ENCODE measurements around the gene DTYMK.
"Not testable (repeated sequence)": the region's sequence is repeated elsewhere in the genome, so short reads cannot be mapped to it uniquely, and the experiment has no call there.

DNA sequence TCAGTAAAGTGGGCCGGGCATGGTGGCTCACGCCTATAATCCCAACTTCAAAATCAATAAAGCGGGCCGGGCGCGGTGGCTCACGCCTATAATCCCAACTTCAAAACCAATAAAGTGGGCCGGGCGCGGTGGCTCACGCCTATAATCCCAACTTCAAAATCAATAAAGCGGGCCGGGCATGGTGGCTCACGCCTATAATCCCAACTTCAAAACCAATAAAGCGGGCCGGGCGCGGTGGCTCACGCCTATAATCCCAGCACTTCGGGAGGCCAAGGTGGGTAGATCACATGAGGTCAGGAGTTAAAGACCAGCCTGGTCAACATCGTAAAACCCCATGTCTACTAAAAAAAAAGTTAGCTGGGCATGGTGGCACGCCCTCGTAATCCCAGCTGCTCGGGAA, 23.9 kb downstream of the DTYMK start:
- TF ChIP-seq, protein P1, sequence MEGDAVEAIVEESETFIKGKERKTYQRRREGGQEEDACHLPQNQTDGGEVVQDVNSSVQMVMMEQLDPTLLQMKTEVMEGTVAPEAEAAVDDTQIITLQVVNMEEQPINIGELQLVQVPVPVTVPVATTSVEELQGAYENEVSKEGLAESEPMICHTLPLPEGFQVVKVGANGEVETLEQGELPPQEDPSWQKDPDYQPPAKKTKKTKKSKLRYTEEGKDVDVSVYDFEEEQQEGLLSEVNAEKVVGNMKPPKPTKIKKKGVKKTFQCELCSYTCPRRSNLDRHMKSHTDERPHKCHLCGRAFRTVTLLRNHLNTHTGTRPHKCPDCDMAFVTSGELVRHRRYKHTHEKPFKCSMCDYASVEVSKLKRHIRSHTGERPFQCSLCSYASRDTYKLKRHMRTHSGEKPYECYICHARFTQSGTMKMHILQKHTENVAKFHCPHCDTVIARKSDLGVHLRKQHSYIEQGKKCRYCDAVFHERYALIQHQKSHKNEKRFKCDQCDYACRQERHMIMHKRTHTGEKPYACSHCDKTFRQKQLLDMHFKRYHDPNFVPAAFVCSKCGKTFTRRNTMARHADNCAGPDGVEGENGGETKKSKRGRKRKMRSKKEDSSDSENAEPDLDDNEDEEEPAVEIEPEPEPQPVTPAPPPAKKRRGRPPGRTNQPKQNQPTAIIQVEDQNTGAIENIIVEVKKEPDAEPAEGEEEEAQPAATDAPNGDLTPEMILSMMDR (conservative IDR thresholded peaks at IDR 0.05; ENCODE audit: low read depth, low read length), result not testable (repeated sequence)
- not testable (repeated sequence) for TF ChIP-seq EZH2phosphoT487 (IDR thresholded peaks at IDR 0.05; ENCODE audit: borderline replicate concordance, low read length)

Measured in PC-3 (cell line).